RWPE2 (cell line): ENCODE data around the gene PGA5.

Experiments used
- ATAC-seq: fragments of 200-7000 bp; cut with Tn5 transposase; 3 replicates; pipeline ENCODE4 v1.9.1; 2021; ENCODE audit warnings: low read depth
- DNase-seq: peaks from one replicate; pipeline ENCODE4 v3.0.0-alpha.2; 2020; ENCODE audit warnings: low spot score
- H3K27ac ChIP-seq: fragments of 450-650 bp; 2 replicates; pipeline ENCODE4 v1.5.1; 2017; ENCODE audit warnings: mild to moderate bottlenecking; ENCODE audit not compliant: poor library complexity, severe bottlenecking
- H3K27me3 ChIP-seq: fragments of 250-450 bp; sonication (Bioruptor Pico); 2 replicates; pipeline ENCODE4 v1.5.1; 2021; ENCODE audit warnings: mild to moderate bottlenecking, moderate library complexity; ENCODE audit not compliant: insufficient read depth, poor library complexity, severe bottlenecking
- H3K36me3 ChIP-seq: fragments of 250-450 bp; sonication (Bioruptor Pico); 2 replicates; pipeline ENCODE4 v1.5.1; 2020; ENCODE audit warnings: low read depth, mild to moderate bottlenecking, moderate library complexity
- H3K4me1 ChIP-seq: fragments of 250-450 bp; sonication (Bioruptor Pico); 2 replicates; pipeline ENCODE4 v1.5.1; 2021; ENCODE audit warnings: mild to moderate bottlenecking, moderate library complexity; ENCODE audit not compliant: insufficient read depth, poor library complexity, severe bottlenecking
- H3K4me3 ChIP-seq: fragments of 250-450 bp; sonication (Bioruptor Pico); 2 replicates; pipeline ENCODE4 v1.5.1; 2021; ENCODE audit warnings: mild to moderate bottlenecking, moderate library complexity; ENCODE audit not compliant: severe bottlenecking
- H3K9me3 ChIP-seq: fragments of 250-450 bp; sonication (Bioruptor Pico); 2 replicates; pipeline ENCODE4 v1.5.1; 2021; ENCODE audit warnings: mild to moderate bottlenecking, moderate library complexity; ENCODE audit not compliant: severe bottlenecking
- CTCF ChIP-seq: fragments of 450-650 bp; IDR thresholded peaks from one replicate; pipeline ENCODE4 v1.5.1; 2017; ENCODE audit warnings: mild to moderate bottlenecking, moderate library complexity; ENCODE audit not compliant: poor library complexity, severe bottlenecking

Gene PGA5

GRCh38 chr11:61270354-61271076 lies 29.5 kb downstream of the PGA5 start:
- H3K9me3 ChIP-seq = no peaks in the 10 kb centered on the region
- DNase-seq (no peak), ATAC-seq (0 out of 3 replicates have a peak, but pooled peaks have one; percentile 13)
- no peaks in the 10 kb centered on the region for H3K27me3 ChIP-seq
- no peak overlapping the region for H3K27ac ChIP-seq
- H3K36me3 ChIP-seq = no peaks in the 10 kb centered on the region
- TF ChIP-seq CTCF = no peak
- H3K4me3 ChIP-seq = no peak overlapping the region
- no peaks in the 10 kb centered on the region for H3K4me1 ChIP-seq

GRCh38 chr11:61272731-61273130 lies 31.8 kb downstream of the PGA5 start:
- Histone ChIP-seq H3K4me1 (no peaks in the 10 kb centered on the region), H3K4me3 (no peak overlapping the region), H3K27me3 (no peaks in the 10 kb centered on the region), H3K27ac (no peak overlapping the region), H3K9me3 (no peaks in the 10 kb centered on the region), H3K36me3 (no peaks in the 10 kb centered on the region)
- TF ChIP-seq CTCF = no peak
- no peak for DNase-seq
- no peak for ATAC-seq

- H3K27ac ChIP-seq = no peak overlapping the region
- DNase-seq = no peak
- no peaks in the 10 kb centered on the region for H3K9me3 ChIP-seq
- ATAC-seq = peak; percentile 70
- no peaks in the 10 kb centered on the region for H3K4me1 ChIP-seq
- no peaks in the 10 kb centered on the region for H3K36me3 ChIP-seq
- H3K27me3 ChIP-seq = no peaks in the 10 kb centered on the region
- TF ChIP-seq CTCF = no peak
- H3K4me3 ChIP-seq = no peak overlapping the region
Measured at GRCh38 chr11:61273178-61274078, 32.5 kb downstream of the PGA5 start.

- no peaks in the 10 kb centered on the region for H3K27me3 ChIP-seq
- H3K27ac ChIP-seq = no peak overlapping the region
- TF ChIP-seq CTCF = no peak
- H3K4me3 ChIP-seq = no peak overlapping the region
- no peaks in the 10 kb centered on the region for H3K9me3 ChIP-seq
- ATAC-seq (no peak), DNase-seq (no peak)
- H3K4me1 ChIP-seq = no peaks in the 10 kb centered on the region
- no peaks in the 10 kb centered on the region for H3K36me3 ChIP-seq
Measured at GRCh38 chr11:61274084-61274483, 33.1 kb downstream of the PGA5 start.
